Brain microvascular endothelial cell (primary cell): ENCODE measurements around the gene RHBDL3.

Source experiments
- DNase-seq: peaks from one replicate; pipeline ENCODE4 v3.0.0-alpha.2; 2020
- H3K27ac ChIP-seq: fragments of 250-450 bp; sonication (Bioruptor Pico); 2 replicates; pipeline ENCODE4 v1.5.1; 2020; ENCODE audit warnings: mild to moderate bottlenecking, moderate library complexity
- H3K27me3 ChIP-seq: fragments of 250-450 bp; sonication (Bioruptor Pico); replicated peaks from 2 replicates; pipeline ENCODE4 v1.5.1; 2020; ENCODE audit warnings: mild to moderate bottlenecking
- H3K36me3 ChIP-seq: fragments of 250-450 bp; sonication (Bioruptor Pico); replicated peaks from 2 replicates; pipeline ENCODE4 v1.5.1; 2020; ENCODE audit warnings: mild to moderate bottlenecking
- H3K4me3 ChIP-seq: 2 replicates; pipeline ENCODE4 v1.5.1; 2011; ENCODE audit warnings: low read depth, mild to moderate bottlenecking, control low read depth, low read length, moderate library complexity
- in situ Hi-C: cut with HindIII; loops from 2 replicates; pipeline ENCODE4 v1.10.0; 2017; ENCODE audit warnings: low sequenced_read_pairs, low pct_ligation_motif_present
- TF ChIP-seq, protein P1 (sequence below): IDR thresholded peaks from 2 replicates; pipeline ENCODE4 v1.5.1; 2011; ENCODE audit warnings: low read depth, mild to moderate bottlenecking, moderate library complexity, low read length, control low read depth, inconsistent platforms; ENCODE audit errors: missing control alignments

RHBDL3 gene

DNA sequence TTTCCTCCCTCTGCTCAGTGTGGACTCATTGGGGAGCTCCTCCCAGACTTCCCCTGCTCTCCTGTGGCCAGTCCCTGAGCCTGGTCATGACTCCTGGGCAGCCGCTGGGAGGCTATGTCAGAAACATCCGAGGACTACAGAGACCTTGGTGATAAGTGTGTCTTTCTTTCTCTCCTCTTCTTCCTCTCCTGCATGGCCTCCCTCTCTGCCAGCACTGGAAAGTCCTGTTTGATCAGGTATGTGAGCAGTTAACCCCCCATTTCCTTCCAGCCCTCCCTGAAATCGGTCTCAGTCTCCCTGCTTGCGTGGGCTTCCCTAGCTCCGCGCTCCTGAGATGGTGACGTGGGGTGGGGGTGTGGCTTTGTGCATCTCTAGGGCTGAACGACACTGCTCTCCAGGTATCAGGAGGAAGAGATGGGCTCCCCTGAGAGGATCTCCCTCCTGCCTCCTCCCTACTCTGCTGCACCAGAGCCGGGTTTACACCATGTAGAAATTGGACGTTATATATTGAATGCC is 2.1 kb downstream of the RHBDL3 start:
- no peak overlapping the region for H3K27ac ChIP-seq
- in situ Hi-C loops: no loop called here
- peaks cover 40% of the 10 kb centered on the region for H3K27me3 ChIP-seq
- no peaks in the 10 kb centered on the region for H3K36me3 ChIP-seq
- TF ChIP-seq, protein P1, sequence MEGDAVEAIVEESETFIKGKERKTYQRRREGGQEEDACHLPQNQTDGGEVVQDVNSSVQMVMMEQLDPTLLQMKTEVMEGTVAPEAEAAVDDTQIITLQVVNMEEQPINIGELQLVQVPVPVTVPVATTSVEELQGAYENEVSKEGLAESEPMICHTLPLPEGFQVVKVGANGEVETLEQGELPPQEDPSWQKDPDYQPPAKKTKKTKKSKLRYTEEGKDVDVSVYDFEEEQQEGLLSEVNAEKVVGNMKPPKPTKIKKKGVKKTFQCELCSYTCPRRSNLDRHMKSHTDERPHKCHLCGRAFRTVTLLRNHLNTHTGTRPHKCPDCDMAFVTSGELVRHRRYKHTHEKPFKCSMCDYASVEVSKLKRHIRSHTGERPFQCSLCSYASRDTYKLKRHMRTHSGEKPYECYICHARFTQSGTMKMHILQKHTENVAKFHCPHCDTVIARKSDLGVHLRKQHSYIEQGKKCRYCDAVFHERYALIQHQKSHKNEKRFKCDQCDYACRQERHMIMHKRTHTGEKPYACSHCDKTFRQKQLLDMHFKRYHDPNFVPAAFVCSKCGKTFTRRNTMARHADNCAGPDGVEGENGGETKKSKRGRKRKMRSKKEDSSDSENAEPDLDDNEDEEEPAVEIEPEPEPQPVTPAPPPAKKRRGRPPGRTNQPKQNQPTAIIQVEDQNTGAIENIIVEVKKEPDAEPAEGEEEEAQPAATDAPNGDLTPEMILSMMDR: peak; percentile 10
- H3K4me3 ChIP-seq: no peak overlapping the region
- DNase-seq: no peak

DNA sequence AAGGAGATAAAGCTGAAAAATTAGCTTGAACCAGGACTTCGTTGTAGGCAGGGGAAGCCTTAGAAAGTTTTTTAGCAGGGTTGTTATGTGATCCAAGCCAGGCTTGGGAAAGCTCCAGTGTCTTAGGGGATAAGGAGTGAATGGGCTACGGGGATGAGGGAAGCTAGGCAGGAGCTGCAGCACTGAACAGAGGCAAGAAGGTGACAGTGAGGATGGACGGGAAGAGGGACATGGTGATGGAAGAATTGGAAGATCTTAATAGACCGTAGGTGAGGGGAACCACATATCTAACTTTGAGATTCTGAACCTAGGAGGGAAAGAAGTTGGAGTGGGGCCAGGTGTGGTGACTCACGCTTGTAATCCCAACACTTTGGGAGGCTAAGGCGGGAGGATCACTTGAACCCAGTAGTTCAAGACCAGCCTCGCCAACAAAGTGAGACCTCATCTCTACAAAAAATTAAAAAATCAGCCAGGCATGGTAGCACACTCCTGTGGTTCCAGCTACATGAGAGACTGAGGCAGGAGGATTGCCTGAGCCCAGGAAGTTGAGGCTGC is 3.2 kb downstream of the RHBDL3 start:
- Histone ChIP-seq H3K27me3 (peaks cover 39% of the 10 kb centered on the region), H3K4me3 (no peak overlapping the region), H3K36me3 (no peaks in the 10 kb centered on the region), H3K27ac (no peak overlapping the region)
- TF ChIP-seq, protein P1: no peak
- no peak for DNase-seq
- in situ Hi-C loops: no loop called here

DNA sequence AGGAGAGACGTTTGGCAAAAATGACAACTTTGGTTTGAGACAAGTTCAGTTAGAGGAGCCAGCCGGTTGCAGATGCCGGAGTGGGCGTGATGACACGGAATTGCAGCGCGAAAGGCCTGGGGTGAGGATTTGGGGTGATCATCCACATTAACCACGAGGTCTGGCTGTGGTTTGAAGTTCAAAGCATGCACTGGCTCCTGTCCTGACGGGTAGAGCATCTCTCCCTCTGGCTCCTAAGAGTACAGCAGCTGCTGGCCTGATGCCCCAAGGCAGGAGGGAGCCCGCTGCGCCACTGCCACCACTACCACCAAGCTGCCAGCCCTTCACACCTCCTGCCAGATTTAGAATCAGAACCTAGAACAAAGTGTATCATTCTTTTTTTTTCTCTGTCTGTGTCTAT is 3.7 kb downstream of the RHBDL3 start:
- peaks cover 34% of the 10 kb centered on the region for H3K27me3 ChIP-seq

DNA sequence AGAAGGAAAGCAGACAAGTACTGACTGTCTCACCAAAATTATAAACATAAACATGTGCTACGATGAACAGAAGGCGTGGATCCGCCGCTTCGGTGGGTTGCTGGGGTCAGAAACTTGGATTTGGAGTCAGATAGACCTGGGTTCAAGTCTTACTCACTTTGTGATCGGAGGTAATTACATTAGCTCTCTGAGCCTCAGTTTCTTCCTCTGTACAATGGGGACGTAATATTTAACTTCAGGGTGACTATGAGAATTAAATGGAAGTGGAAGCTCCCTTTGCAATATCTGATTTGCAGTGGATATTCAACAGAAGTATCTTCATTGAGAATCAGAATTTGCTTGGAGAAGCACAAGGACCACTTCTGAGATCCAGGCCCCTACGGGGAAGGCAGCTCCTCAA is 6.2 kb downstream of the RHBDL3 start:
- Histone ChIP-seq H3K4me3 (no peak overlapping the region), H3K27me3 (peaks cover 18% of the 10 kb centered on the region), H3K27ac (no peak overlapping the region), H3K36me3 (no peaks in the 10 kb centered on the region)
- in situ Hi-C loops: no loop called here
- DNase-seq: no peak
- TF ChIP-seq, protein P1: no peak

More for the DNA sequence above, 3.7 kb downstream of the RHBDL3 start:
- DNase-seq: no peak
- Histone ChIP-seq H3K4me3 (no peak overlapping the region), H3K36me3 (no peaks in the 10 kb centered on the region), H3K27ac (no peak overlapping the region)
- in situ Hi-C loops: no loop called here
- TF ChIP-seq, protein P1: no peak

DNA sequence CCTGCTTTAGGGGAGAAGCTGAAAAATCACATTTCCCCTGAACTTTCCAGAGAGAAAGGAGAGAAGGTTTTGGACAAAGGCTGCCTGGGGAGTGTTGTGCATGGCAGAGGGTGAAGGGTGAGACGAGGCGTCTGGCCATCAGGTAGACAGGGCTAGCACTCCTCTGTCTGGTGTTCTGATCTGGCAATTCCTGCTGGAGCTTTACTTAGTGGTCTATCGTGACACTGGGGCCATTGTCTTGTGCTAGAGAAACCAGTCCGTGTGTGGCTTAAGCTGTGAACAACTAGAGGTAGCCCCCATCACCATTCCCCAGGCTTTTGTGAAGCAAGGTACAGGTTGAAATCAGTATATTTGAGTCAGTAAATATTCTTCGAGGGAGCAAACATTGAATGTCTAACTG is 8.5 kb downstream of the RHBDL3 start:
- no peak overlapping the region for H3K4me3 ChIP-seq
- H3K27ac ChIP-seq: no peak overlapping the region
- TF ChIP-seq, protein P1: no peak
- H3K27me3 ChIP-seq: peaks cover under 1% of the 10 kb centered on the region
- no peaks in the 10 kb centered on the region for H3K36me3 ChIP-seq
- in situ Hi-C loops: no loop called here
- no peak for DNase-seq

DNA sequence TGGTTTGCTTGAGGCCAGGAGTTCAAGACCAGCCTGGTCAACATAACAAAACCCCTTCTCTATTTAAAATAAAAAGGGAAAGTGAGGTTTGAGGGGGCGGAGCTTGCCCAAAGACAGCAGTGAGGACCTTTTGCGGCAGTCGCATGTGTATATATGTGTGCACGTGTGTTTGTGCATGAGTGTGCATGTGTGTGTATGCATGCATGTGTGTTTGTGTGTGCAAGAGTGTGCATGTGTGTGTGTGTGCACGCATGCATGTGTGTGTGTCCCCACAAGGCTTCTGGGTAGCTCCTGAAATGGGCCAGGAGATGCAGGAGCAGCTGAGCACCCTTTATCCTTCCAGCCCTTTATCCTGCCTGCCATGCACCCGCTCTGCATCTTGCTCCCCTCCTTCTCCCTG is 9.0 kb downstream of the RHBDL3 start:
- no peaks in the 10 kb centered on the region for H3K36me3 ChIP-seq
- no peaks in the 10 kb centered on the region for H3K27me3 ChIP-seq
- no peak for DNase-seq
- no peak overlapping the region for H3K27ac ChIP-seq
- in situ Hi-C loops: no loop called here
- TF ChIP-seq, protein P1: no peak
- H3K4me3 ChIP-seq: no peak overlapping the region
